ENCODE results near the gene TMEM87A. TPM values are rescaled to one million over a fixed set of nuclear protein-coding genes. Genes with fewer than 3 reads are reported as not detected.
A peak's percentile ranks its signal among the peaks of the same experiment; 100 is the strongest.

The TMEM87A gene
- total RNA-seq, 2 donors from 2014 or later = 17.0 to 25.4 TPM

GRCh38 chr15:42213511-42213910, 59.7 kb downstream of the TMEM87A start:
- Histone ChIP-seq H3K27me3 (no peaks in the 10 kb centered on the region), H3K9me3 (no peaks in the 10 kb centered on the region), H3K4me3 (no peak overlapping the region), H3K27ac (no peak overlapping the region), H3K36me3 (peaks cover 53% of the 10 kb centered on the region), H3K4me1 (peaks cover 0 to 2% of the 10 kb centered on the region in 2 donors)
- DNase-seq (ENCODE audit: low spot score) = no peak
- TF ChIP-seq CTCF (IDR thresholded peaks at IDR 0.05) = no peak

GRCh38 chr15:42210696-42211095, 62.5 kb downstream of the TMEM87A start:
- Histone ChIP-seq H3K4me3 (no peak overlapping the region), H3K27me3 (no peaks in the 10 kb centered on the region), H3K9me3 (no peaks in the 10 kb centered on the region), H3K27ac (no peak overlapping the region), H3K4me1 (peaks cover 0 to 24% of the 10 kb centered on the region in 2 donors), H3K36me3 (peaks cover 34% of the 10 kb centered on the region)
- DNase-seq (ENCODE audit: low spot score) = no peak
- TF ChIP-seq CTCF (IDR thresholded peaks at IDR 0.05) = no peak

- Histone ChIP-seq H3K27ac (peak within 1 kb of the TSS; percentile 74 to 82), H3K36me3 (peaks cover 28% of the 10 kb centered on the region), H3K9me3 (no peaks in the 10 kb centered on the region), H3K27me3 (no peaks in the 10 kb centered on the region), H3K4me3 (peak within 1 kb of the TSS; percentile 87 to 93), H3K4me1 (peaks cover 0 to 24% of the 10 kb centered on the region in 2 donors)
- TF ChIP-seq CTCF (IDR thresholded peaks at IDR 0.05) = no peak
- peak; percentile 89 for DNase-seq (ENCODE audit: low spot score)
Observed at GRCh38 chr15:42207674-42208579, 65.3 kb downstream of the TMEM87A start, which contains the start of gene VPS39. VPS39 (minus strand) TSS chr15:42208304; CDS start chr15:42208153, 151 bp downstream.

GRCh38 chr15:42206406-42206805, 66.8 kb downstream of the TMEM87A start:
- no peak for TF ChIP-seq CTCF (IDR thresholded peaks at IDR 0.05)
- H3K27me3 ChIP-seq = no peaks in the 10 kb centered on the region
- H3K27ac ChIP-seq = no peak overlapping the region
- no peaks in the 10 kb centered on the region for H3K9me3 ChIP-seq
- H3K4me1 ChIP-seq = peaks cover 0 to 24% of the 10 kb centered on the region in 2 donors
- no peak overlapping the region for H3K4me3 ChIP-seq
- DNase-seq (ENCODE audit: low spot score) = no peak
- peaks cover 14% of the 10 kb centered on the region for H3K36me3 ChIP-seq

- no peak overlapping the region for H3K4me3 ChIP-seq
- no peaks in the 10 kb centered on the region for H3K9me3 ChIP-seq
- TF ChIP-seq CTCF (IDR thresholded peaks at IDR 0.05) = no peak
- H3K27me3 ChIP-seq = no peaks in the 10 kb centered on the region
- H3K36me3 ChIP-seq = peaks cover 6% of the 10 kb centered on the region
- DNase-seq (ENCODE audit: low spot score) = no peak
- no peak overlapping the region for H3K27ac ChIP-seq
- peaks cover 0 to 24% of the 10 kb centered on the region in 2 donors for H3K4me1 ChIP-seq
Observed at GRCh38 chr15:42203891-42204290, 69.3 kb downstream of the TMEM87A start.
